SH-SY5Y (cell line): ENCODE data around the gene MACO1.

Experiments
- GATA2 ChIP-seq: IDR thresholded peaks from 2 replicates; pipeline ENCODE4 v1.6.1; 2011; ENCODE audit warnings: mild to moderate bottlenecking, low read depth, low read length
- GATA3 ChIP-seq: IDR thresholded peaks from 2 replicates; pipeline ENCODE4 v1.6.1; 2011; ENCODE audit warnings: low read depth, mild to moderate bottlenecking, low read length, moderate library complexity

- TF ChIP-seq GATA3 (no peak), GATA2 (no peak)
These were observed 61.6 kb downstream of the MACO1 start for GRCh38 chr1:25492323-25492722.
